Body of pancreas (tissue), 4 donors: ENCODE data around the gene FXN.

Experiments
- CTCF ChIP-seq, 7 experiments: fragments of 450-650 bp in 4 of 7; fragments of 200-600 bp in 3 of 7; sonication (generic) in 3 of 7; IDR thresholded peaks; one replicate each; pipeline ENCODE4 v1.5.1; 2016 to 2019; ENCODE audit warnings: antibody characterized with exemption in 7 of 7
- POLR2A ChIP-seq, 3 donors: fragments of 450-650 bp; IDR thresholded peaks; one replicate each; pipeline ENCODE4 v1.6.1; 2016; ENCODE audit warnings: antibody characterized with exemption in 3 of 3, mild to moderate bottlenecking in 2 of 3

- no peak for TF ChIP-seq POLR2A (IDR thresholded peaks at IDR 0.05)
- TF ChIP-seq CTCF (IDR thresholded peaks at IDR 0.05) = no peak
Observed at GRCh38 chr9:69140123-69140735, 104.7 kb downstream of the FXN start.
